Uterus (tissue), 2 donors: ENCODE results near the gene UMODL1.

Source experiments
- CTCF ChIP-seq, 4 experiments: fragments of 200-600 bp in 2 of 4; fragments of 450-650 bp in 2 of 4; sonication (generic) in 2 of 4; IDR thresholded peaks; one replicate each; pipeline ENCODE4 v1.5.1; 2016 to 2019; ENCODE audit warnings: antibody characterized with exemption in 4 of 4, mild to moderate bottlenecking in 2 of 4, moderate library complexity in 1 of 4
- POLR2A ChIP-seq, 2 donors: fragments of 450-650 bp; IDR thresholded peaks; one replicate each; pipeline ENCODE4 v1.6.1; 2016; ENCODE audit warnings: antibody characterized with exemption in 2 of 2, mild to moderate bottlenecking in 1 of 2, moderate library complexity in 1 of 2

GRCh38 chr21:42117229-42117966 lies 46.3 kb downstream of the UMODL1 start:
- TF ChIP-seq CTCF (IDR thresholded peaks at IDR 0.05), result peak; percentile 90 to 94 (median 92)
- TF ChIP-seq POLR2A (IDR thresholded peaks at IDR 0.05), result no peak
